Measurements from ENCODE around the gene ASAP3.

The ASAP3 gene

GRCh38 chr1:23453455-23454000 lies 30.5 kb downstream of the ASAP3 start:
- no peak for DNase-seq (ENCODE audit: extremely low read depth, low read depth)
- TF ChIP-seq, protein P1, sequence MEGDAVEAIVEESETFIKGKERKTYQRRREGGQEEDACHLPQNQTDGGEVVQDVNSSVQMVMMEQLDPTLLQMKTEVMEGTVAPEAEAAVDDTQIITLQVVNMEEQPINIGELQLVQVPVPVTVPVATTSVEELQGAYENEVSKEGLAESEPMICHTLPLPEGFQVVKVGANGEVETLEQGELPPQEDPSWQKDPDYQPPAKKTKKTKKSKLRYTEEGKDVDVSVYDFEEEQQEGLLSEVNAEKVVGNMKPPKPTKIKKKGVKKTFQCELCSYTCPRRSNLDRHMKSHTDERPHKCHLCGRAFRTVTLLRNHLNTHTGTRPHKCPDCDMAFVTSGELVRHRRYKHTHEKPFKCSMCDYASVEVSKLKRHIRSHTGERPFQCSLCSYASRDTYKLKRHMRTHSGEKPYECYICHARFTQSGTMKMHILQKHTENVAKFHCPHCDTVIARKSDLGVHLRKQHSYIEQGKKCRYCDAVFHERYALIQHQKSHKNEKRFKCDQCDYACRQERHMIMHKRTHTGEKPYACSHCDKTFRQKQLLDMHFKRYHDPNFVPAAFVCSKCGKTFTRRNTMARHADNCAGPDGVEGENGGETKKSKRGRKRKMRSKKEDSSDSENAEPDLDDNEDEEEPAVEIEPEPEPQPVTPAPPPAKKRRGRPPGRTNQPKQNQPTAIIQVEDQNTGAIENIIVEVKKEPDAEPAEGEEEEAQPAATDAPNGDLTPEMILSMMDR (IDR thresholded peaks at IDR 0.05; ENCODE audit: low read depth, low read length), result no peak

GRCh38 chr1:23452011-23452411 lies 32.0 kb downstream of the ASAP3 start:
- TF ChIP-seq, protein P1 (IDR thresholded peaks at IDR 0.05; ENCODE audit: low read depth, low read length), result no peak
- DNase-seq (ENCODE audit: extremely low read depth, low read depth), result no peak

DNA sequence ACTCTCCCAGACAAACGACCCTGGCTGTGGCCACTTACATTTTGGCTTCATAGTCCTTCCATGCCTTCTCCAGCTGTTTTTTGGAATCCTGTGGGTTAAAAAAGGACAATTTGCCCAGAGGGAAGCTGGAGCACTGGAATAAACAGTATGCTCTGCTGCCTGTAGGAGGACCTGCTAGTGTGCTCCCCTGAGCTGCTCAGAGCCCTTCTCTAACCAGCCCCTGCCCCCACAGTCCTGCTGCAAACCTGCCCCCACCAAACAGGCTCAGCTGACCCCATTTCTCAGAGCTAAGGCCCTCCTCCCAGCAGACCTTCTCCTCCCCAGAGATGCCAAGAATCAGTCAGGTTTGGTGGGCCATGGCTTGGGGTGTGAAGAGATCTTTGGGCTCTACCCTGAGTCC lies 32.5 kb downstream of the ASAP3 start:
- TF ChIP-seq, protein P1 (IDR thresholded peaks at IDR 0.05; ENCODE audit: low read depth, low read length), result no peak
- no peak for DNase-seq (ENCODE audit: extremely low read depth, low read depth)

DNA sequence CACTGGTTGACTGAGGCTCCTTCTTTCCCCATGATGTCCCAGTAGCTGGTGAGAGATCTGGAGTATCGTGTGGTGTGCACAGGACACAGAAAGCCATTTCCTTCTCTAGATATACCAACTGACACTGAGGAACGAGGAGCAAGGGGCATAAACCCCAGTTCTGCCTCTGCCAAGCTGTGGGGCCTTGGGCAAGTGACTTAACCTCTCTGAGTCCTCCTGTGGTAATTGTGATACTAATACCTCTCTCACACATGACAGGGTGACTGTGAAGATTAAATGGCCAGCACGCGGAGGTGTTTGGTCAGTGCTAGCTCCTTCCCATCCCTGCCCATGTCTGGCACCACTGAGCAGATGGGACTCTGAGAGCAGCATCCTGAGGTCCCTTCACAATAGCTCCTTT lies 33.1 kb downstream of the ASAP3 start:
- TF ChIP-seq, protein P1 (IDR thresholded peaks at IDR 0.05; ENCODE audit: low read depth, low read length), result no peak
- no peak for DNase-seq (ENCODE audit: extremely low read depth, low read depth)

DNA sequence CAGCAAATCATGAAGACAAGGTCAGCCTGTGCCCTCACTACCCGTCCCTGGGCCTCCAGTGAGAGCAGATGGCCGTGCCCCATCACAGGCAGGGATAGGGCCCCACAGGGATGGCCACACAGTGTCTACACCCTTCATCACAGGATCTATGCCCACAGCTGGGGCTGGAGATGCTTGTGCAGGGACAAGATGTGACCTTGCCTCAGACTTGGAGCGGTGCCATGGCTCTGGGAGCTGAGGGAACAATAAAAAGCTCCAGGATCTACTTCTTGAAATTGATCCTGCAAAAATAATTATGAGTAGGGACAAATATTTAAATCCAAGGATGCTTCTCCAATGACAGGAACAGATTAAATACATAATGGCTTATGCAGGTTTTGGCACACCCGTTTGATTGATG lies 34.0 kb downstream of the ASAP3 start:
- TF ChIP-seq, protein P1 (IDR thresholded peaks at IDR 0.05; ENCODE audit: low read depth, low read length), result no peak
- DNase-seq (ENCODE audit: extremely low read depth, low read depth), result no peak

DNA sequence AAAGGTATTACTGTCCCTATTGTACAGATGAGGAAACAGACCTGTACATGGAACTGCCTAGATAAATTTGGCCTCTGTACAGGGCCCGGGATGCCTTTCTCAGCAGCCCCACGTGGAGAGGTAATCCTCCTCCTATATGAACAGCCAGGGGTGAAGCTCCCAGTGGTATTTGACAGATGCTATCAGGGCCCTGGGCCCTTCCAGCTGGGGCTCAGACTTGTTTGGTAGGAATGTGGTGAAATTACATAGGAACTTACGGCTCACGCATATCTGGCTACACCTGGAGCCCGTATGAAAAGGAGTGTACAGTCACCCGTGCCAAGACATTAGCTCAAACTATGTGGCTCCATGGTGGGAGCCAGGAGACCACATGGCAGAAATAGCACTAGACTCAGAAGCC lies 34.7 kb downstream of the ASAP3 start:
- TF ChIP-seq, protein P1 (IDR thresholded peaks at IDR 0.05; ENCODE audit: low read depth, low read length), result no peak
- DNase-seq (ENCODE audit: extremely low read depth, low read depth), result no peak

- no peak for DNase-seq (ENCODE audit: extremely low read depth, low read depth)
- TF ChIP-seq, protein P1 (IDR thresholded peaks at IDR 0.05; ENCODE audit: low read depth, low read length), result no peak
These were observed 35.1 kb downstream of the ASAP3 start for GRCh38 chr1:23448846-23449245.

All from AG09319 (cell line).